HCT116 (cell line): ENCODE measurements around the gene LINGO1. TPM values are rescaled to one million over a fixed set of nuclear protein-coding genes. Genes with fewer than 3 reads are reported as not detected.

Experiments used
- ATAC-seq: fragments of 200-7000 bp; cut with Tn5 transposase; 2 replicates; pipeline ENCODE4 v1.9.1; 2020; ENCODE audit warnings: mild to moderate bottlenecking, moderate library complexity
- BruUV-seq: library from RNA; stranded (reverse); fragments of 400-500 nt; replicated peaks from 2 replicates; lab custom pipeline; 2021; lab: Mats Ljungman, UMichigan
- CTCF ChIA-PET: fragments of 300-600 bp; sonication (Branson Sonifier 250); formaldehyde crosslinking; loops from one replicate; lab custom pipeline; 2021; ENCODE audit warnings: antibody characterized with exemption; lab: Charles Lee
- POLR2A ChIA-PET: fragments of 300-600, 350-600 bp; sonication (Branson Sonifier 250); formaldehyde crosslinking; loops from one replicate; lab custom pipeline; 2021; ENCODE audit warnings: antibody characterized with exemption; lab: Charles Lee
- RAD21 ChIA-PET, 2 experiments: fragments of 300-600 bp; sonication (Branson Sonifier 250); formaldehyde crosslinking; loops; one replicate each; lab custom pipeline; 2023; ENCODE audit warnings: low total read pairs in 2 of 2; ENCODE audit not compliant: uncharacterized antibody in 2 of 2, unreplicated experiment in 2 of 2, low non-redundant PET in 1 of 2; lab: Charles Lee
- DNase-seq: peaks from one replicate; pipeline ENCODE4 v3.0.0-alpha.2; 2010; ENCODE audit warnings: low read depth, low spot score
- H2AFZ ChIP-seq: fragments of 200-600 bp; shearing (Covaris generic), sonication (generic); 2 replicates; pipeline ENCODE4 v1.6.1; 2017; ENCODE audit warnings: low read depth, mixed run types, mixed read lengths, antibody characterized with exemption, low read length; ENCODE audit not compliant: poor library complexity, severe bottlenecking
- H3K27ac ChIP-seq: 2 replicates; pipeline ENCODE4 v1.5.1; 2012; ENCODE audit warnings: low read depth, low read length
- H3K27me3 ChIP-seq: fragments of 200-600 bp; sonication (generic); 2 replicates; pipeline ENCODE4 v1.6.1; 2016; ENCODE audit warnings: mixed run types, low read length, mixed read lengths; ENCODE audit not compliant: insufficient read depth
- H3K36me3 ChIP-seq, 2 experiments: fragments of 200-500 bp in 1 of 2; fragments of 200-600 bp in 1 of 2; sonication (Bioruptor generic) in 1 of 2; sonication (generic) in 1 of 2; 2 replicates each; pipeline versions ENCODE4 v1.5.1 to v1.6.1; 2014 to 2016; ENCODE audit warnings: low read length in 2 of 2, inconsistent platforms in 1 of 2, mixed read lengths in 1 of 2, mixed run types in 1 of 2; ENCODE audit not compliant: insufficient read depth in 2 of 2, control insufficient read depth in 1 of 2
- H3K4me1 ChIP-seq, 2 experiments: fragments of 200-600 bp in 1 of 2; sonication (generic) in 1 of 2; 2 replicates each; pipeline versions ENCODE4 v1.5.1 to v1.6.1; 2012 to 2017; ENCODE audit warnings: low read length in 2 of 2, inconsistent platforms in 1 of 2, mild to moderate bottlenecking in 1 of 2, mixed read lengths in 1 of 2, mixed run types in 1 of 2, moderate library complexity in 1 of 2; ENCODE audit not compliant: insufficient read depth in 2 of 2, control insufficient read depth in 1 of 2
- H3K4me2 ChIP-seq: fragments of 200-600 bp; sonication (generic); 2 replicates; pipeline ENCODE4 v1.6.1; 2017; ENCODE audit warnings: mixed run types, low read length, mixed read lengths
- H3K4me3 ChIP-seq, 2 experiments: fragments of 200-600 bp in 1 of 2; sonication (generic) in 1 of 2; replicated peaks in 1 of 2; 2 replicates each; pipeline ENCODE4 v1.5.1; 2011 to 2016; ENCODE audit warnings: low read length in 2 of 2, control low read depth in 1 of 2, low read depth in 1 of 2, mild to moderate bottlenecking in 1 of 2, mixed read lengths in 1 of 2, mixed run types in 1 of 2
- H3K79me2 ChIP-seq: fragments of 200-600 bp; sonication (generic); 2 replicates; pipeline ENCODE4 v1.6.1; 2017; ENCODE audit warnings: mild to moderate bottlenecking, mixed run types, low read length, moderate library complexity, mixed read lengths; ENCODE audit not compliant: insufficient read depth
- H3K9ac ChIP-seq: fragments of 200-600 bp; sonication (generic); 2 replicates; pipeline ENCODE4 v1.6.1; 2016; ENCODE audit warnings: low read length, mixed read lengths
- H3K9me2 ChIP-seq: fragments of 200-600 bp; sonication (generic), shearing (Covaris generic); 2 replicates; pipeline ENCODE4 v1.6.1; 2017; ENCODE audit warnings: mixed run types, mild to moderate bottlenecking, moderate library complexity; ENCODE audit not compliant: insufficient read depth
- H3K9me3 ChIP-seq, 2 experiments: fragments of 200-500 bp in 1 of 2; fragments of 200-600 bp in 1 of 2; sonication (Bioruptor generic) in 1 of 2; sonication (generic) in 1 of 2; 2 replicates each; pipeline ENCODE4 v1.6.1; 2014 to 2017; ENCODE audit warnings: low read length in 2 of 2, mixed read lengths in 2 of 2, inconsistent platforms in 1 of 2, low read depth in 1 of 2, mild to moderate bottlenecking in 1 of 2, mixed run types in 1 of 2, moderate library complexity in 1 of 2; ENCODE audit not compliant: control insufficient read depth in 1 of 2, insufficient read depth in 1 of 2
- H4K20me1 ChIP-seq: fragments of 200-600 bp; sonication (generic), shearing (Covaris generic); 2 replicates; pipeline ENCODE4 v1.6.1; 2017; ENCODE audit warnings: mixed run types, mild to moderate bottlenecking, moderate library complexity; ENCODE audit not compliant: insufficient read depth
- ATF3 ChIP-seq: IDR thresholded peaks from 2 replicates; pipeline ENCODE4 v1.6.1; 2012
- CEBPB ChIP-seq: IDR thresholded peaks from 2 replicates; pipeline ENCODE4 v1.6.1; 2012; ENCODE audit warnings: low read depth
- EGR1 ChIP-seq: IDR thresholded peaks from 2 replicates; pipeline ENCODE4 v1.6.1; 2012; ENCODE audit warnings: low read depth
- EZH2 ChIP-seq: fragments of 200-600 bp; sonication (generic); IDR thresholded peaks from 2 replicates; pipeline ENCODE4 v1.6.1; 2017; ENCODE audit warnings: antibody characterized with exemption, mixed run types
- EZH2phosphoT487 ChIP-seq: fragments of 200-600 bp; IDR thresholded peaks from 2 replicates; pipeline ENCODE4 v1.6.1; 2018; ENCODE audit warnings: antibody characterized with exemption, borderline replicate concordance
- FOSL1 ChIP-seq: IDR thresholded peaks from 2 replicates; pipeline ENCODE4 v1.6.1; 2012; ENCODE audit warnings: low read depth
- POLR2A ChIP-seq: IDR thresholded peaks from 2 replicates; pipeline ENCODE4 v1.7.0; 2011; ENCODE audit warnings: borderline replicate concordance; ENCODE audit not compliant: insufficient read depth, insufficient read length; ENCODE audit errors: extremely low read depth
- POLR2AphosphoS5 ChIP-seq: IDR thresholded peaks from 2 replicates; pipeline ENCODE4 v1.6.1; 2011; ENCODE audit warnings: mild to moderate bottlenecking, low read depth, low read length, moderate library complexity
- RAD21 ChIP-seq: IDR thresholded peaks from 2 replicates; pipeline ENCODE4 v1.6.1; 2012; ENCODE audit warnings: low read depth, mild to moderate bottlenecking
- SIN3A ChIP-seq: IDR thresholded peaks from 2 replicates; pipeline ENCODE4 v1.6.1; 2012; ENCODE audit warnings: low read depth
- SP1 ChIP-seq: IDR thresholded peaks from 2 replicates; pipeline ENCODE4 v1.6.1; 2012; ENCODE audit warnings: low read depth
- SRF ChIP-seq: IDR thresholded peaks from 2 replicates; pipeline ENCODE4 v1.6.1; 2012; ENCODE audit warnings: low read depth
- TCF7L2 ChIP-seq: IDR thresholded peaks from 2 replicates; pipeline ENCODE4 v1.7.0; 2011; ENCODE audit warnings: borderline replicate concordance, inconsistent platforms; ENCODE audit not compliant: insufficient read depth, insufficient read length; ENCODE audit errors: extremely low read depth
- YY1 ChIP-seq: IDR thresholded peaks from 2 replicates; pipeline ENCODE4 v1.6.1; 2011; ENCODE audit warnings: low read length, low read depth, moderate library complexity, mild to moderate bottlenecking; ENCODE audit not compliant: insufficient replicate concordance; ENCODE audit errors: extremely low read depth
- ZBTB33 ChIP-seq: IDR thresholded peaks from 2 replicates; pipeline ENCODE4 v1.6.1; 2011; ENCODE audit warnings: mild to moderate bottlenecking, low read length, moderate library complexity; ENCODE audit not compliant: insufficient replicate concordance; ENCODE audit errors: extremely low read depth
- ZFX ChIP-seq: fragments of 450-650 bp; IDR thresholded peaks from 2 replicates; pipeline ENCODE4 v1.6.1; 2017
- ZNF274 ChIP-seq: fragments of 200-500 bp; sonication (Bioruptor generic); IDR thresholded peaks from 2 replicates; pipeline ENCODE4 v1.6.1; 2014; ENCODE audit warnings: mild to moderate bottlenecking, low read depth, low read length, inconsistent platforms
- intact Hi-C: fragments of 100-400 bp; cut with micrococcal nuclease; formaldehyde crosslinking; loops from 2 replicates; pipeline ENCODE4 v1.10.0; 2022
- total RNA-seq: library from RNA; stranded (reverse); gene quantifications from one replicate; pipeline ENCODE4 v1.2.1, GENCODE V29; 2021; ENCODE audit not compliant: unreplicated experiment
- TF ChIP-seq, protein P1 (sequence below): IDR thresholded peaks from 2 replicates; pipeline ENCODE4 v1.6.1; 2012
- TF ChIP-seq, protein P2 (sequence below), 3 experiments: fragments of 200-600 bp in 1 of 3; sonication (generic) in 1 of 3; IDR thresholded peaks in 2 of 3; conservative IDR thresholded peaks in 1 of 3; 2 replicates each; pipeline ENCODE4 v1.5.1; 2012 to 2017; ENCODE audit warnings: low read depth in 2 of 3, low read length in 2 of 3, antibody characterized with exemption in 1 of 3, borderline replicate concordance in 1 of 3, control low read depth in 1 of 3, mild to moderate bottlenecking in 1 of 3, mixed read lengths in 1 of 3, mixed run types in 1 of 3, moderate library complexity in 1 of 3; ENCODE audit not compliant: insufficient read depth in 1 of 3

LINGO1 gene
- total RNA-seq, 1 experiment from 2014 or later: 15.6 TPM

- Histone ChIP-seq H3K9me2 (no peaks in the 10 kb centered on the region), H3K27me3 (no peaks in the 10 kb centered on the region), H3K36me3 (no peaks in the 10 kb centered on the region), H3K79me2 (no peaks in the 10 kb centered on the region), H2AFZ (no peak overlapping the region), H3K4me2 (no peak overlapping the region), H4K20me1 (no peaks in the 10 kb centered on the region), H3K4me1 (no peaks in the 10 kb centered on the region), H3K27ac (no peak overlapping the region), H3K9me3 (no peaks in the 10 kb centered on the region), H3K4me3 (no peak overlapping the region), H3K9ac (no peak overlapping the region)
- ChIA-PET POLR2A (no interaction called here), CTCF (no interaction called here), RAD21 (no interaction called here)
- intact Hi-C loops: no loop called here
- BruUV-seq: no TSS peak
- ATAC-seq (no peak), DNase-seq (no peak)
- no peak for TF ChIP-seq ATF3
- no peak for TF ChIP-seq EZH2phosphoT487
- TF ChIP-seq RAD21: no peak
- no peak for TF ChIP-seq POLR2AphosphoS5
- no peak for TF ChIP-seq SP1
- TF ChIP-seq ZFX: no peak
- TF ChIP-seq, protein P1, sequence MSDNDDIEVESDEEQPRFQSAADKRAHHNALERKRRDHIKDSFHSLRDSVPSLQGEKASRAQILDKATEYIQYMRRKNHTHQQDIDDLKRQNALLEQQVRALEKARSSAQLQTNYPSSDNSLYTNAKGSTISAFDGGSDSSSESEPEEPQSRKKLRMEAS: no peak
- no peak for TF ChIP-seq EZH2
- TF ChIP-seq, protein P2, sequence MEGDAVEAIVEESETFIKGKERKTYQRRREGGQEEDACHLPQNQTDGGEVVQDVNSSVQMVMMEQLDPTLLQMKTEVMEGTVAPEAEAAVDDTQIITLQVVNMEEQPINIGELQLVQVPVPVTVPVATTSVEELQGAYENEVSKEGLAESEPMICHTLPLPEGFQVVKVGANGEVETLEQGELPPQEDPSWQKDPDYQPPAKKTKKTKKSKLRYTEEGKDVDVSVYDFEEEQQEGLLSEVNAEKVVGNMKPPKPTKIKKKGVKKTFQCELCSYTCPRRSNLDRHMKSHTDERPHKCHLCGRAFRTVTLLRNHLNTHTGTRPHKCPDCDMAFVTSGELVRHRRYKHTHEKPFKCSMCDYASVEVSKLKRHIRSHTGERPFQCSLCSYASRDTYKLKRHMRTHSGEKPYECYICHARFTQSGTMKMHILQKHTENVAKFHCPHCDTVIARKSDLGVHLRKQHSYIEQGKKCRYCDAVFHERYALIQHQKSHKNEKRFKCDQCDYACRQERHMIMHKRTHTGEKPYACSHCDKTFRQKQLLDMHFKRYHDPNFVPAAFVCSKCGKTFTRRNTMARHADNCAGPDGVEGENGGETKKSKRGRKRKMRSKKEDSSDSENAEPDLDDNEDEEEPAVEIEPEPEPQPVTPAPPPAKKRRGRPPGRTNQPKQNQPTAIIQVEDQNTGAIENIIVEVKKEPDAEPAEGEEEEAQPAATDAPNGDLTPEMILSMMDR (IDR thresholded peaks at IDR 0.05 in 2 of 3, conservative IDR thresholded peaks at IDR 0.05 in 1 of 3; ENCODE audit: borderline replicate concordance in 1 of 3, insufficient read depth in 1 of 3, low read depth in 2 of 3, low read length in 2 of 3): no peak
- TF ChIP-seq YY1: no peak
- TF ChIP-seq EGR1: no peak
- no peak for TF ChIP-seq ZNF274
- TF ChIP-seq TCF7L2: no peak
- TF ChIP-seq POLR2A: no peak
- no peak for TF ChIP-seq SRF
- TF ChIP-seq CEBPB: no peak
- TF ChIP-seq ZBTB33: no peak
- TF ChIP-seq FOSL1: no peak
- TF ChIP-seq SIN3A: no peak
Measured at GRCh38 chr15:77572186-77572585, 60.5 kb downstream of the LINGO1 start.
